Left lung (tissue), 10 donors: Measurements from ENCODE around the gene TLR7. TPM values are rescaled to one million over a fixed set of nuclear protein-coding genes. Genes with fewer than 3 reads are reported as not detected.

Experiments used
- ATAC-seq: fragments of 200-7000 bp; cut with Tn5 transposase; one replicate; pipeline ENCODE4 v1.9.1; 2020; ENCODE audit warnings: moderate library complexity
- DNase-seq, 4 donors: peaks; one replicate each; pipeline ENCODE4 v3.0.0-alpha.2; 2013 to 2020
- H3K27ac ChIP-seq, 2 donors: fragments of 200-600 bp; sonication (generic) in 1 of 2; one replicate each; pipeline versions ENCODE4 v1.5.0 to v1.8.0; 2020 to 2021
- H3K27me3 ChIP-seq, 2 donors: fragments of 200-600 bp; sonication (generic) in 1 of 2; one replicate each; pipeline versions ENCODE4 v1.5.0 to v1.8.0; 2020 to 2021
- H3K36me3 ChIP-seq, 2 donors: fragments of 200-600 bp; sonication (generic) in 1 of 2; one replicate each; pipeline versions ENCODE4 v1.5.0 to v1.8.0; 2020 to 2021
- H3K4me1 ChIP-seq, 2 donors: fragments of 200-600 bp; one replicate each; pipeline ENCODE4 v1.8.0; 2021
- H3K4me3 ChIP-seq, 2 donors: fragments of 200-600 bp; sonication (generic) in 1 of 2; one replicate each; pipeline versions ENCODE4 v1.5.0 to v1.8.0; 2020 to 2021; ENCODE audit warnings: mild to moderate bottlenecking in 1 of 2
- H3K9me3 ChIP-seq, 2 donors: fragments of 200-600 bp; sonication (generic) in 1 of 2; one replicate each; pipeline versions ENCODE4 v1.5.0 to v1.8.0; 2020 to 2021
- intact Hi-C, 2 donors: fragments of 100-400 bp; cut with DNase I; formaldehyde crosslinking; loops; one replicate each; pipeline versions ENCODE4 v1.11.2 to v1.14.2; 2022
- polyA plus RNA-seq, 6 donors: library from polyadenylated mRNA; unstranded; fragments of 120-200 nt; gene quantifications; one replicate each; pipeline ENCODE4 v1.2.1, GENCODE V29; 2013; ENCODE audit not compliant: insufficient read length in 6 of 6
- total RNA-seq, 2 donors: library from RNA; stranded (reverse); fragmentation: NEBNext Ultra II Directional; extraction: Animal tissue kit (Norgen Biotek cat#: 25700); gene quantifications; one replicate each; pipeline ENCODE4 v1.2.1, GENCODE V29; 2021
- TF ChIP-seq, protein P1 (sequence below), 2 donors: fragments of 200-600 bp; sonication (generic) in 1 of 2; IDR thresholded peaks; one replicate each; pipeline versions ENCODE4 v1.5.0 to v1.8.0; 2021; ENCODE audit warnings: antibody characterized with exemption in 2 of 2
- donor health status: DM: no; HTN: yes; CAD: no.
- donor health status: DM: no; HTN: no; CAD: no.

TLR7 gene
- total and polyA plus RNA-seq, 8 donors: 0.84 to 3.4 (median 1.3) TPM

- Histone ChIP-seq H3K4me3 (no peak overlapping the region), H3K9me3 (no peaks in the 10 kb centered on the region), H3K4me1 (no peaks in the 10 kb centered on the region), H3K27me3 (no peaks in the 10 kb centered on the region), H3K27ac (no peak overlapping the region), H3K36me3 (no peaks in the 10 kb centered on the region)
- TF ChIP-seq, protein P1, sequence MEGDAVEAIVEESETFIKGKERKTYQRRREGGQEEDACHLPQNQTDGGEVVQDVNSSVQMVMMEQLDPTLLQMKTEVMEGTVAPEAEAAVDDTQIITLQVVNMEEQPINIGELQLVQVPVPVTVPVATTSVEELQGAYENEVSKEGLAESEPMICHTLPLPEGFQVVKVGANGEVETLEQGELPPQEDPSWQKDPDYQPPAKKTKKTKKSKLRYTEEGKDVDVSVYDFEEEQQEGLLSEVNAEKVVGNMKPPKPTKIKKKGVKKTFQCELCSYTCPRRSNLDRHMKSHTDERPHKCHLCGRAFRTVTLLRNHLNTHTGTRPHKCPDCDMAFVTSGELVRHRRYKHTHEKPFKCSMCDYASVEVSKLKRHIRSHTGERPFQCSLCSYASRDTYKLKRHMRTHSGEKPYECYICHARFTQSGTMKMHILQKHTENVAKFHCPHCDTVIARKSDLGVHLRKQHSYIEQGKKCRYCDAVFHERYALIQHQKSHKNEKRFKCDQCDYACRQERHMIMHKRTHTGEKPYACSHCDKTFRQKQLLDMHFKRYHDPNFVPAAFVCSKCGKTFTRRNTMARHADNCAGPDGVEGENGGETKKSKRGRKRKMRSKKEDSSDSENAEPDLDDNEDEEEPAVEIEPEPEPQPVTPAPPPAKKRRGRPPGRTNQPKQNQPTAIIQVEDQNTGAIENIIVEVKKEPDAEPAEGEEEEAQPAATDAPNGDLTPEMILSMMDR (IDR thresholded peaks at IDR 0.05): no peak
- DNase-seq (peak in 1 of 4 donors; percentile 64), ATAC-seq (peak; percentile 42)
- intact Hi-C loops: no loop called here
These were observed 1.5 kb upstream of the TLR7 start for GRCh38 chrX:12865359-12865758.

DNA sequence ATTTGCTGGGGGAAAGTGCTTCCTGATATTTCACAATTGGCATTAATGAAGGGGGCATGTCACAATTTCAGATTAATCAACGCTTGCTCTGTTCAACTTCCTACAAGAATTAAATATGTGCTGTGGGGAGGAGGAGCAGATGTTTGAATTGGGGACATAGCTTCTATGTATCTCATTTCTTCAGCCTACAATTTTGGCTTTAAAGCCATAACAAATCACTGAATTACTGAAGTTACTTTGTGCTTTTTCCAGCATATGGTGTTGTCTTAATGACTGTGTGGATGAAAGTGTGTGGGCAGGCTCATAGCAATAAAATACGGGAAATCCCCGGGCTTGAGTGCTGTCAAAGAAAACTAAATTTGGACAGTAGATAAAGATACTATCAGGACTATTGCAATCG is 813 bp downstream of the TLR7 start:
- no peak for ATAC-seq
- Histone ChIP-seq H3K27me3 (no peaks in the 10 kb centered on the region), H3K27ac (no peak overlapping the region), H3K36me3 (no peaks in the 10 kb centered on the region), H3K4me3 (no peak overlapping the region), H3K4me1 (no peaks in the 10 kb centered on the region), H3K9me3 (no peaks in the 10 kb centered on the region)
- peak in 2 of 4 donors; percentile 42 to 68 for DNase-seq
- intact Hi-C loops: no loop called here
- TF ChIP-seq, protein P1 (IDR thresholded peaks at IDR 0.05): no peak

DNA sequence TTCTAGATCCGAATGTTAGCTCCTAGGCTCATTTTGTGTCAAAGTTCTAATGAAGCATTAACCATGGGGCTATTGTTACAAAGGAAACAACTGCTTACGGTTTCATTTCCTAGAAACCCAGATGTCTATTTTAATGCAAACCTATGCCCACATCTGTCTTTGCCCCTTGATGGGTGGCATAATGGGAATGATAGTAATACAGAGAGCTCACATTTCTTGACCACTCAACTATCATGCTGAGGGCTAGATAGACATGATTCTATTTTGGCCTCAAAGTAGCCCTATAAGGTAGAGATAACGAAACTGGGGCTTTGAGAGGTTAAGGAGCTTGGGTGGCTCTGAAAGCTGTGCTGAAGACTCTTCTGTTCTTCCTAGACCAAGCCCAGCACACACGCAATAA is 1.9 kb downstream of the TLR7 start:
- ATAC-seq: no peak
- no peaks in the 10 kb centered on the region for H3K4me1 ChIP-seq
- DNase-seq: no peak
- no peaks in the 10 kb centered on the region for H3K36me3 ChIP-seq
- no peaks in the 10 kb centered on the region for H3K27me3 ChIP-seq
- no peaks in the 10 kb centered on the region for H3K9me3 ChIP-seq
- intact Hi-C loops: no loop called here
- TF ChIP-seq, protein P1 (IDR thresholded peaks at IDR 0.05): no peak
- H3K4me3 ChIP-seq: no peak overlapping the region
- H3K27ac ChIP-seq: no peak overlapping the region

DNA sequence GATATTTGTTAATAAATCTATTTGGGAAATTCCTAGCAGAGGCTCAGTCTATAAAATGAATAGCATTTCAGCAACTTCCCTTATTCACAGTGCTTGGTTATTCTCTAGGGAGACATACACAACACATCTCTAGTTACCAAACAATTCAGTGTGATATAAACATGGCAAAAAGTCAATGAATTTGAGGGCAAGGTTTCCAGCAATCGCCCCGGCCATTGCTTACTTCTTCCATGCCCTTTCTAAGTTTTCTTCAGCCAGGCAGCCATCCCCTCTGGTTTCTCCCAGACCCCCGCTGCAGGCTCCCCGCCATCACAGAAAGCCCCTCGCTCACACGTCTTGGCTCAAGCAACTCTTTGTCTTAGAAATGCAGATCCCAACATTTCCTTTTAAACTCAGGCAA is 4.4 kb downstream of the TLR7 start:
- intact Hi-C loops: no loop called here
- H3K4me3 ChIP-seq: no peak overlapping the region
- TF ChIP-seq, protein P1 (IDR thresholded peaks at IDR 0.05): no peak
- no peaks in the 10 kb centered on the region for H3K27me3 ChIP-seq
- DNase-seq (peak in 2 of 4 donors; percentile 45 to 56), ATAC-seq (no peak)
- no peaks in the 10 kb centered on the region for H3K9me3 ChIP-seq
- no peaks in the 10 kb centered on the region for H3K36me3 ChIP-seq
- H3K27ac ChIP-seq: no peak overlapping the region
- H3K4me1 ChIP-seq: peaks cover 0 to 5% of the 10 kb centered on the region in 2 donors

- H3K9me3 ChIP-seq: no peaks in the 10 kb centered on the region
- no peak overlapping the region for H3K4me3 ChIP-seq
- DNase-seq: no peak
- H3K27ac ChIP-seq: no peak overlapping the region
- H3K27me3 ChIP-seq: no peaks in the 10 kb centered on the region
- no peaks in the 10 kb centered on the region for H3K36me3 ChIP-seq
- ATAC-seq: no peak
- peaks cover 0 to 5% of the 10 kb centered on the region in 2 donors for H3K4me1 ChIP-seq
- TF ChIP-seq, protein P1 (IDR thresholded peaks at IDR 0.05): no peak
- intact Hi-C loops: no loop called here
These were observed 5.9 kb downstream of the TLR7 start for GRCh38 chrX:12872741-12873140.
